ENCODE measurements around the gene CDC14A.
"Not testable (repeated sequence)": the region's sequence is repeated elsewhere in the genome, so short reads cannot be mapped to it uniquely, and the experiment has no call there.

CDC14A gene

GRCh38 chr1:100362821-100363466, 10.6 kb downstream of the CDC14A start:
- peak; percentile 92 for DNase-seq (ENCODE audit: low read depth, low spot score)

GRCh38 chr1:100363831-100364230, 11.5 kb downstream of the CDC14A start:
- no peak for DNase-seq (ENCODE audit: low read depth, low spot score)

GRCh38 chr1:100364697-100365096, 12.4 kb downstream of the CDC14A start:
- DNase-seq (ENCODE audit: low read depth, low spot score): no peak

GRCh38 chr1:100366209-100366525, 13.9 kb downstream of the CDC14A start:
- no peak for DNase-seq (ENCODE audit: low read depth, low spot score)

GRCh38 chr1:100369339-100369738, 17.0 kb downstream of the CDC14A start:
- DNase-seq (ENCODE audit: low read depth, low spot score): not testable (repeated sequence)

- DNase-seq (ENCODE audit: low read depth, low spot score): not testable (repeated sequence)
Measured at GRCh38 chr1:100373953-100374352, 21.6 kb downstream of the CDC14A start.

- DNase-seq (ENCODE audit: low read depth, low spot score): not testable (repeated sequence)
Measured at GRCh38 chr1:100376890-100377289, 24.6 kb downstream of the CDC14A start.

- DNase-seq (ENCODE audit: low read depth, low spot score): no peak
Measured at GRCh38 chr1:100377590-100378361, 25.5 kb downstream of the CDC14A start.

GRCh38 chr1:100378956-100379355, 26.6 kb downstream of the CDC14A start:
- no peak for DNase-seq (ENCODE audit: low read depth, low spot score)

GRCh38 chr1:100380635-100381034, 28.3 kb downstream of the CDC14A start:
- no peak for DNase-seq (ENCODE audit: low read depth, low spot score)

GRCh38 chr1:100382657-100383056, 30.4 kb downstream of the CDC14A start:
- no peak for DNase-seq (ENCODE audit: low read depth, low spot score)

GRCh38 chr1:100383743-100384405, 31.6 kb downstream of the CDC14A start:
- no peak for DNase-seq (ENCODE audit: low read depth, low spot score)

- no peak for DNase-seq (ENCODE audit: low read depth, low spot score)
Measured at GRCh38 chr1:100387209-100387608, 34.9 kb downstream of the CDC14A start.

- DNase-seq (ENCODE audit: low read depth, low spot score): no peak
Measured at GRCh38 chr1:100387657-100388350, 35.5 kb downstream of the CDC14A start.

GRCh38 chr1:100390531-100390930, 38.2 kb downstream of the CDC14A start:
- DNase-seq (ENCODE audit: low read depth, low spot score): no peak

GRCh38 chr1:100391675-100392074, 39.4 kb downstream of the CDC14A start:
- no peak for DNase-seq (ENCODE audit: low read depth, low spot score)

GRCh38 chr1:100392756-100393155, 40.5 kb downstream of the CDC14A start:
- DNase-seq (ENCODE audit: low read depth, low spot score): no peak

GRCh38 chr1:100394285-100394684, 42.0 kb downstream of the CDC14A start:
- no peak for DNase-seq (ENCODE audit: low read depth, low spot score)

GRCh38 chr1:100395913-100396312, 43.6 kb downstream of the CDC14A start:
- DNase-seq (ENCODE audit: low read depth, low spot score): no peak

- DNase-seq (ENCODE audit: low read depth, low spot score): no peak
Measured at GRCh38 chr1:100396651-100397050, 44.3 kb downstream of the CDC14A start.

GRCh38 chr1:100397681-100398080, 45.4 kb downstream of the CDC14A start:
- DNase-seq (ENCODE audit: low read depth, low spot score): no peak

- no peak for DNase-seq (ENCODE audit: low read depth, low spot score)
Measured at GRCh38 chr1:100398648-100399047, 46.3 kb downstream of the CDC14A start.

All from ELF-1 (cell line).